Left renal pelvis (tissue), 4 donors: ENCODE data around the gene PREX1. TPM values are rescaled to one million over a fixed set of nuclear protein-coding genes. Genes with fewer than 3 reads are reported as not detected.

Source experiments
- DNase-seq, 4 donors: peaks; one replicate each; pipeline ENCODE4 v3.0.0-alpha.2; 2013; ENCODE audit warnings: low read depth in 4 of 4, low spot score in 3 of 4
- polyA plus RNA-seq, 4 donors: library from polyadenylated mRNA; unstranded; fragments of 120-200 nt; gene quantifications; one replicate each; pipeline ENCODE4 v1.2.1, GENCODE V29; 2013; ENCODE audit not compliant: insufficient read length in 4 of 4

PREX1 gene
- polyA plus RNA-seq, 4 donors, result 11.2 to 14.5 (median 14.3) TPM

- DNase-seq, result no peak
Measured at GRCh38 chr20:48629960-48630315, 197.9 kb downstream of the PREX1 start.

DNA sequence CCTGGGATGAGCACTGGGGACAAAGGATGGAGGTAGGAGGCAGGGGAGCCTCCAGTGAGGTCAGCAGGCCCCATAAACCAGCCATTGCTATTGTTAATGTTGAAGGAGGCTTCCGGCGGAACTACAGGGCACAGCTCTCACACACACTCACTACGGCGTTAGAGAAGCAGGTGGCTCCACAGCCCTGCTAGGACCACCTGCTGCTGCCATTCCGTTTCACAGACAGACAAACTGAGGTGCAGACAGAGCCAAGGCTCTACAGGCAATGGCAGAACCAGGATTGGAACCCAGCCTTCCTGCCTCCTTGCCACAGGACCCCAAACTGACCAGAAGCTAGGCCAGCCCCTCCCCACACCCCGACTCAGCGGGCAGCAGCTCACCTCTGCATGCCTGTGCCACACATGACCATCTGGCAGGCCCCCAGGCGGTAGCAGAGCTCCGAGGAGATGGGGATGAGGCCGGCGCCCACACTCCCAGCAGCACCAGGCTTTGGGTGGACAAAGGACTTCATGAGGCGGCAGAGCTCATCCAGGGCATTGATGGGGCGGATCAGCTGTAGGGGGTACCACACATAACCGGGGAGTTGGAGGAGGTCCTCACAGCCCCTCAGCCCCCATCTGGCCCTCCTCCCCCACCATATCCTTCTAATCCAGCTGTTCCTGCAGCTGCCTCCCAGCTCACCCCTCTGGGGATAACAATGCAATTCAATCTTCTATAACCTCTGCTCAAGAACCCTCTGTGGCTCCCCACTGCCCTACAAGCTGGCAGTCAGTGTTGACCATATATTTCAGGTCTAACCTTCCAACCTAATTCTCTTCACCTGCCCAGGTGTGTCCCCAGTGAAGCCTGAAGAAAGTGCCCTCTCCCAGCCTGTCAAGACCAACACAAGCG lies 198.5 kb downstream of the PREX1 start:
- DNase-seq, result no peak

GRCh38 chr20:48627737-48628128 lies 200.1 kb downstream of the PREX1 start:
- no peak for DNase-seq

- DNase-seq, result no peak
Measured at GRCh38 chr20:48626938-48627736, 200.7 kb downstream of the PREX1 start.

DNA sequence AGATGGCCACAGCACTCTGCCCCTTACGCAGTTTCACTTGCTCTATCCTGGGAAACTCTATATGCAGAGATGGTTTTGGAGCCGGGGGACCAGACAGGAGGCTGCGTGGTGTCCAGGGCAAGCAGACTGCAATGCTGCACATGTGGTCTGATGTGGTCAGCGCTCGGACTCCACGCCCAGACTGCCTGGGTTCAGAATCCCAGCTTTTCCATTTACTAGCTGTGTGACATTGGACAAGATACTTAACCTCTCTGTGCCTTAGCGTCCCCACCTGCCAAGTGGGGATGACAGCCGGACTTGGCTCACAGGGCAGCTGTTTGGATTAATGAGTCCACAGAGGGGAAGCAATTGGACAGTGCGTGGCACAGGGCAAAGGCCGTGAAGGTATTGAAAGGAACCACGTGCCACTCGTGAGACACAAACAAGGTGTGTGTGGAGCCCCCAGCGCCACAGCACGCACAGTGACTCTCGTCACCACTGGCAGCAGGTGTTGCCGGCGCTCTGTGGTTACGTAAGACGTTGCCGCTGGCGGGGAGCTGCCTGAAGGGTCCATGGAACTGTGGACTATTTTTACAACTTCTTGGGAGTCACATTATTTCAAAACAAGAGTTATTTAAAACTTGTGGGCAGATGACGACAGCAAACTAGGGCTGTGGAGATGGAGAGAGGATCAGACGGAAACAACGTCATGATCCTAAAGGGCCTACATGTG lies 201.4 kb downstream of the PREX1 start:
- no peak for DNase-seq

DNA sequence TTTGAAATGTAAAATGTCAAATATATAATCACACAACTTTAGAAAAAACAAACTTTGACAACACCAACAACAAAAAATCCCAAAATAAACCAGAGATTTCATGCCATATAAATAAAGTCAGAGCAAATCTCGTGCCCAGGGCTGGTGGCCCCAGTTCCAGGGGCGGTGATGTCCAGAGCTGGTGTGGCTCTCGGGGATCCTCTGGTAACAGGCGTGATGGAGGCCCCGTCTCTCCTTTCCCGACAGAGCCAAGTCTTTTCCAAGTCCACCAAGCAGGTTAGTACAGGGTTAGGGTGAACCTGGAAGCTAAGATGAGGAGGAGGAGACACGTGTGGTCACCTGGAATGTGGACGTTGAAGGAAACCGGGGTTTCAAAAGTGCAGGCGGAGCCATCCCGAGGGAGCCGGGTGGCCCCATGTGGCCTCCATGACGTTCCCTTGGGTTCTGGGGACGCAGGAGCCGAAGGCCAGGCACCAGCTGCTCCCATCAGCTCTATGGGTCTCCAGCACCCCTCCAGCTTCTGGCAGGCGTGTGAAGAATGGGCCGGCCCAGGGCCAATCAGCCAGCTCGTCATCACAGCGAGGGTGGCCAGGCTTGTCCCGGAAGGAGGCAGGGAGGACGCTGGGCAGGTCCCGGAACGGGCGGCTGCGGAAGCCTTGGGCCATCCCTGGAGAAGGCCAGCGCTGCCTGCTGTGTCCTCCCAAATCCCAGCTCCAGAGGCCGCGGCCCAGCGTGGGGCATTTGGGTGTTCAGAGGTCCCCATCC lies 202.5 kb downstream of the PREX1 start:
- no peak for DNase-seq

- DNase-seq, result no peak
Measured at GRCh38 chr20:48624315-48625020, 203.3 kb downstream of the PREX1 start.

DNA sequence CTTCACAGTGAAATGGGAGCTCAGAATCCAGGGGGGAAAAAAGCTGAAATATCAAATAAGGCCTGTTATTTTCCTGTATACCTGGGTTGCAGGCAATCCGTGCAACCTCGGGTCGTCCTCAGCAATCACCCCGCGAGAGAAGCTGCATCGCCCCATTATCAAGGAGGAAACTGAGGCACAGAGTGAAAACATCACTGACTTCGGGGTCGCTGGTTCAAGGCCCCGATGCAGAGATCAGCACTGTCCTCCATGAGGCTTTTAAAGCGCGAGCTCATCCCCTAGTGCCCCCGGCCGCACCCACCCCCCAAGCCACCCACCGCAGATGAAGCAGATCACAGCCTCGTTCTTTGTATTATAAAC lies 203.9 kb downstream of the PREX1 start:
- no peak for DNase-seq

GRCh38 chr20:48623176-48623905 lies 204.5 kb downstream of the PREX1 start:
- no peak for DNase-seq

DNA sequence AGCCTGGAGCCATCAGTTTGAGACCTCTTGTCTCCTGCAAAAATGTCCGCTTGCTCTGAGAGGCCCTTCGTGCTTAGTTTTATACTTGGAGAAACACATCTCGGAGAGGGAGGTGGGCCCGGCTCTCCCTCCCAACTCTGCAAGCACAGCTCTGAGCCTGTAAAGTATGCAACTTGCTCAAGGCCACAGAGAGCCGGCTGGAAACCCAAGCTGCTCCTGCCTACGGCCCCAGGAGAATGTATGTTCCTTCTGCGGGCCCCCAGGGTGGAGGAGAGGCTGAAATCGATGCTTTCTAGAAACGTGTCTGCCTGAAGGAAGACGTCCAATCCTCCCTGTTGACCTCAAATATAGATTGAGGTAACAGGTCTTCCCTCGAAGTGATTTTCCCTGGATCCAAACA lies 205.4 kb downstream of the PREX1 start:
- no peak for DNase-seq

GRCh38 chr20:48621376-48622078 lies 206.3 kb downstream of the PREX1 start:
- no peak for DNase-seq

- DNase-seq, result peak; percentile 67 to 76 (median 70)
Measured at GRCh38 chr20:48620507-48621375, 207.1 kb downstream of the PREX1 start.

DNA sequence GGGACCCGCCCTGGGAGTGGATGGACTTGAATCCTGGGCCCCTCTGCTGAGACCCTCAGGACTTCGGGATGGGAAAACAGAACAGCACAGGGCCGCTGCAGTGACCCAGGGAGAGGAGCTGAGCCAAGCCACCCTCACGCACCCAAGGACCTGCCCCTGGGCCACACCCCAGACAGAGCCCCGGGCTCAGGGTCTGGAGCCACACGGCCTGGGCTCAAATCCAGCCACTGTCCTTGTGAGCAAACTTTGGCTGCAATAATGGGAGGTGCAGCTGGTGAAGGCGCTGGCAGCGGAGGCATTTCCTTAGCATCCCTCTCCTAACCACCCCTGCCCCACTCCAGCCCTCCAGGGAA lies 207.7 kb downstream of the PREX1 start:
- no peak for DNase-seq

DNA sequence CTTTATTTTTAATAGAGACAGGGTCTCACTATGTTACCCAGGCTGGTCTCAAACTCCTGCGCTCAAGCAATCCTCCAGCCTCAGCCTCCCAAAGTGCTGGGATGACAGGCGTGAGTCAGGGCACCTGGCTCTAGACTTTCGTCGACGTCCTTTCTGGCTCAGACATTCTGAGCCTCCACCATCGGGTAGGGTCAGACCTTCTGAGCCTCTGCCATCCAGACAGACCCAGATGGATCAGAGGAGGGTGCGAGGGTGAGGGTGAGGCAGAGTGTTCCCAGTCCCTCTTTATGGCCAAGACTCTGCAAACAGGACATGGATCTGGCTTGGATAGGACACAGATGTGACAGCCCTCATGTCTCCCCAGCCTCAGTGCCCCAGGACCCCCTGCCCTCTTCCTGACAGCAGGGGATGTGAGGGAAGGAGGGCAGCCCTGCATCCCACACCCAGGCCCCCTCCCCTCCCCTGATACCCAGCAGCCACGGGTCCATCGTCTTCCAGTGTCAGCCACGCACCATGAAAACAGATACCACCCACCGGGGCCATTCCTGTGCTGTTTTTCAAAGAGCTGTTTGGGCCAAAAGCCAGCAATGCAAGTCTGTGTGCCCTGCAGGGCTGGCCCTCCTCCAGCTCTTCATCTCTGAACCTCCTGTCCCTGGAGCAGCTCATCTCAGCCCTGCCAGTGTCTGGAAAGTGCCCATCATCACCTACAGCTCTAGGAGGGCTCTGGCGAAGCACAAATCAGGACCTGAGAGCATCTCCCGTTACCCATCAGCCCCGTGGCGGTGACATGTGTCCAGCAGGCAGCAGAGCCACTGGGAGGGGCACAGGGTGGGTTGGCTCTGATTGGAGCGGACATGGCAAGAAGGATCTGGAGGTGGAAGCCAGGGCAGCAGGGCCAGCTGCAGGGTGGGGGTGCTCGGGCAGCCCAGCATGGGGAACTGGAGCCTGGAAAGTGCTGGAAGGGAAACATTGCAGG lies 208.4 kb downstream of the PREX1 start:
- no peak for DNase-seq

DNA sequence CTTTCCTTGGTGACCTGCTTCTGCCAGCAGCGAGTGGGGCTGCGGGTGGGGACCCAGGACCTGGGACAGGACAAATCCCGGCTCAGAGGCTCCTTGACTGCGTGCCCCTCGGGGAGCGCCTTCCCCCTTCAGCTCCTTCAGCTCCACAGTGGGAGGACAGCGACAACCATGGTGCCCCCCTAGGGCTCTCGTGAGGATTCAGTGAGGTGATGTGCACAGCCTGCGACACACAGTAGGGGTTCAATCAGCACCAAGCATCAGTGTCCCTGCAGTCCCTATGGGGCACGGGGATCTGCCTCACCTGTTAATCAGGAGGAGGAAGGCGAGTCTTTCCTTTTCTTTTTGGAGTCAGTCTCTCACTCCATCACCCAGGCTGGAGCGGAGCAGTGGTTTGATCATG lies 209.2 kb downstream of the PREX1 start:
- no peak for DNase-seq

DNA sequence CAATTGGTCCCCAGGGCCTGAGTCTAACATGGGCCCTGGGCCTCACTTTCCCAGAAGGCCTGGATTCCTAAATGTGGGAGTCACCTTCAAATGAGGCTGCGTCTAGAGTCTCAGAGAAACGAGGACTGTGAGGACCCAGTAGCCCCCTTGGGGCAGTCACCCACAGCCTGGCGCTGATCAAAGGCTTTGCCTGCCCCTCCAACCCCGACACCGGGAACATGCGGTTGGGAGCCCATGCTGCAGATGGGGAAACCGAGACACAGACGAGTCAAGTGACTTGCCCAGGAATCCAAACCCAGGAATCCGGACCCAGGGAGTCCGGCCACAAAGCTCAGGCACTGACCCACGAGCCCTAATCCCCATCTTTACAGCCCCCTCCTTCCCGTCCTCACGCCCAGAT lies 209.7 kb downstream of the PREX1 start:
- no peak for DNase-seq

DNA sequence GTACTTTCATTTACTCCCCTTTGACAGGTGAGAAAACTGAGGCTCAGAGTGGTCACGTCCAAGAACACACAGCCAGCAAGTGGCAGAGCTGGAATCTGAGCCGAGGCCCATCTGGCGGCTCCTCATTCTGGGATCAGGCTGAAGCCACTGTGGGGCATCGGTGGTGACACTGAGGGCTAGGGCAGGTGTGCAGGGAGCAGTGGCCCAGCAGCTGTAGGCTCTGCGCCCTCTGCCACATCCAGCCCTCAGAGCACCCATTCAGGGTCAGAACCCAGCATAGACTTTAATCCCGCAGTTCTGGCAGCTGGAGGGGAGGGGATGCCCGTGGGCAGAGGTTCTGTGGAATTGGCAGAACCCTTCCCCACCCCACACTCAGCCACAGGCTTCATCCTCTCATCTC lies 210.3 kb downstream of the PREX1 start:
- no peak for DNase-seq
